Suprapubic skin (tissue), 4 donors: Measurements from ENCODE around the gene THUMPD3. TPM values are rescaled to one million over a fixed set of nuclear protein-coding genes. Genes with fewer than 3 reads are reported as not detected.

Experiments used
- DNase-seq, 2 donors: peaks; one replicate each; pipeline ENCODE4 v3.0.0-alpha.2; 2019; ENCODE audit warnings: low spot score in 2 of 2
- H3K27ac ChIP-seq: fragments of 200-600 bp; sonication (generic); one replicate; pipeline ENCODE4 v1.5.1; 2019
- H3K27me3 ChIP-seq: fragments of 200-600 bp; sonication (generic); one replicate; pipeline ENCODE4 v1.5.1; 2019
- H3K36me3 ChIP-seq: fragments of 200-600 bp; sonication (generic); one replicate; pipeline ENCODE4 v1.5.1; 2019
- H3K4me1 ChIP-seq: fragments of 200-600 bp; sonication (generic); one replicate; pipeline ENCODE4 v1.5.1; 2019
- H3K4me3 ChIP-seq: fragments of 200-600 bp; sonication (generic); one replicate; pipeline ENCODE4 v1.5.1; 2019; ENCODE audit warnings: mild to moderate bottlenecking
- H3K9me3 ChIP-seq: fragments of 200-600 bp; sonication (generic); one replicate; pipeline ENCODE4 v1.5.1; 2019
- CTCF ChIP-seq, 2 donors: fragments of 200-600 bp in 1 of 2; fragments of 450-650 bp in 1 of 2; sonication (generic) in 1 of 2; IDR thresholded peaks; one replicate each; pipeline ENCODE4 v1.5.1; 2016 to 2019; ENCODE audit warnings: antibody characterized with exemption in 2 of 2, mild to moderate bottlenecking in 1 of 2, moderate library complexity in 1 of 2
- EP300 ChIP-seq: sonication (generic); formaldehyde crosslinking; IDR thresholded peaks from one replicate; pipeline ENCODE4 v1.6.1; 2017; ENCODE audit warnings: antibody characterized with exemption
- POLR2A ChIP-seq, 2 donors: fragments of 450-650 bp; IDR thresholded peaks; one replicate each; pipeline ENCODE4 v1.6.1; 2017; ENCODE audit warnings: antibody characterized with exemption in 2 of 2, mild to moderate bottlenecking in 2 of 2, moderate library complexity in 2 of 2
- POLR2AphosphoS5 ChIP-seq, 3 donors: sonication (generic); formaldehyde crosslinking; IDR thresholded peaks; one replicate each; pipeline ENCODE4 v1.6.1; 2017; ENCODE audit warnings: antibody characterized with exemption in 3 of 3
- WGBS: methylation state at CpG from one replicate; pipeline ENCODE4 v1.1.5; 2018; 5-methylcytosine and 5-hydroxymethylcytosine counted together
- total RNA-seq, 4 donors: library from RNA; depleted of rRNA; stranded (reverse); fragments of >200 nt; gene quantifications; one replicate each; pipeline ENCODE4 v1.1.0, GENCODE V29; 2016

THUMPD3 gene
- total RNA-seq, 4 donors from 2014 or later: 14.2 to 39.0 (median 27.5) TPM

GRCh38 chr3:9339761-9340471 lies 22.9 kb upstream of the THUMPD3 start:
- no peak overlapping the region for H3K27ac ChIP-seq
- H3K36me3 ChIP-seq: no peaks in the 10 kb centered on the region
- H3K4me3 ChIP-seq: no peak overlapping the region
- H3K27me3 ChIP-seq: no peaks in the 10 kb centered on the region
- H3K9me3 ChIP-seq: no peaks in the 10 kb centered on the region
- DNase-seq: no peak
- H3K4me1 ChIP-seq: no peaks in the 10 kb centered on the region
- WGBS: 52% methylated on average over 1 of the region's 1 CpG
- TF ChIP-seq CTCF (IDR thresholded peaks at IDR 0.05) (no peak), EP300 (no peak)

- no peak for DNase-seq
- no peak overlapping the region for H3K4me3 ChIP-seq
- TF ChIP-seq POLR2AphosphoS5 (IDR thresholded peaks at IDR 0.05): no peak
- no peak for TF ChIP-seq POLR2A (IDR thresholded peaks at IDR 0.05)
- TF ChIP-seq EP300: no peak
- TF ChIP-seq CTCF (IDR thresholded peaks at IDR 0.05): no peak
- H3K36me3 ChIP-seq: no peaks in the 10 kb centered on the region
- no peaks in the 10 kb centered on the region for H3K9me3 ChIP-seq
- WGBS: 88% methylated on average over 3 of the region's 3 CpGs
- no peaks in the 10 kb centered on the region for H3K4me1 ChIP-seq
- H3K27ac ChIP-seq: no peak overlapping the region
- no peaks in the 10 kb centered on the region for H3K27me3 ChIP-seq
These were observed 22.4 kb upstream of the THUMPD3 start for GRCh38 chr3:9340472-9340902.

GRCh38 chr3:9342696-9343095 lies 20.2 kb upstream of the THUMPD3 start:
- no peak overlapping the region for H3K27ac ChIP-seq
- DNase-seq: no peak
- TF ChIP-seq CTCF (IDR thresholded peaks at IDR 0.05): no peak
- no peak for TF ChIP-seq POLR2AphosphoS5 (IDR thresholded peaks at IDR 0.05)
- TF ChIP-seq EP300: no peak
- TF ChIP-seq POLR2A (IDR thresholded peaks at IDR 0.05): no peak
- no peaks in the 10 kb centered on the region for H3K36me3 ChIP-seq
- no peak overlapping the region for H3K4me3 ChIP-seq
- H3K4me1 ChIP-seq: no peaks in the 10 kb centered on the region
- WGBS: 75% methylated on average over 4 of the region's 4 CpGs
- H3K27me3 ChIP-seq: no peaks in the 10 kb centered on the region
- H3K9me3 ChIP-seq: no peaks in the 10 kb centered on the region

- TF ChIP-seq CTCF (IDR thresholded peaks at IDR 0.05): no peak
- H3K27ac ChIP-seq: no peak overlapping the region
- 69% methylated on average over 4 of the region's 4 CpGs for WGBS
These were observed 19.7 kb upstream of the THUMPD3 start for GRCh38 chr3:9343115-9343514.

GRCh38 chr3:9345041-9345440 lies 17.8 kb upstream of the THUMPD3 start:
- H3K4me1 ChIP-seq: no peaks in the 10 kb centered on the region
- DNase-seq: no peak
- no peak overlapping the region for H3K4me3 ChIP-seq
- no peak overlapping the region for H3K27ac ChIP-seq
- TF ChIP-seq POLR2AphosphoS5 (IDR thresholded peaks at IDR 0.05): no peak
- no peaks in the 10 kb centered on the region for H3K27me3 ChIP-seq
- 18% methylated on average over 1 of the region's 1 CpG for WGBS
- H3K36me3 ChIP-seq: no peaks in the 10 kb centered on the region
- no peaks in the 10 kb centered on the region for H3K9me3 ChIP-seq

More at GRCh38 chr3:9343115-9343514, 19.7 kb upstream of the THUMPD3 start:
- DNase-seq: no peak
- Histone ChIP-seq H3K4me3 (no peak overlapping the region), H3K36me3 (no peaks in the 10 kb centered on the region), H3K4me1 (no peaks in the 10 kb centered on the region), H3K9me3 (no peaks in the 10 kb centered on the region), H3K27me3 (no peaks in the 10 kb centered on the region)

GRCh38 chr3:9346141-9346540 lies 16.7 kb upstream of the THUMPD3 start:
- H3K27me3 ChIP-seq: no peaks in the 10 kb centered on the region
- no peaks in the 10 kb centered on the region for H3K36me3 ChIP-seq
- TF ChIP-seq CTCF (IDR thresholded peaks at IDR 0.05): no peak
- no peak for TF ChIP-seq EP300
- no peak for TF ChIP-seq POLR2AphosphoS5 (IDR thresholded peaks at IDR 0.05)
- DNase-seq: no peak
- H3K4me3 ChIP-seq: no peak overlapping the region
- H3K27ac ChIP-seq: no peak overlapping the region
- H3K9me3 ChIP-seq: no peaks in the 10 kb centered on the region
- WGBS: 96% methylated on average over 1 of the region's 1 CpG
- no peaks in the 10 kb centered on the region for H3K4me1 ChIP-seq
